Measurements from ENCODE around the gene PLPPR2. TPM values are rescaled to one million over a fixed set of nuclear protein-coding genes. Genes with fewer than 3 reads are reported as not detected.

Gene PLPPR2
- total RNA-seq, 1 donor from 2014 or later, result 21.4 TPM

DNA sequence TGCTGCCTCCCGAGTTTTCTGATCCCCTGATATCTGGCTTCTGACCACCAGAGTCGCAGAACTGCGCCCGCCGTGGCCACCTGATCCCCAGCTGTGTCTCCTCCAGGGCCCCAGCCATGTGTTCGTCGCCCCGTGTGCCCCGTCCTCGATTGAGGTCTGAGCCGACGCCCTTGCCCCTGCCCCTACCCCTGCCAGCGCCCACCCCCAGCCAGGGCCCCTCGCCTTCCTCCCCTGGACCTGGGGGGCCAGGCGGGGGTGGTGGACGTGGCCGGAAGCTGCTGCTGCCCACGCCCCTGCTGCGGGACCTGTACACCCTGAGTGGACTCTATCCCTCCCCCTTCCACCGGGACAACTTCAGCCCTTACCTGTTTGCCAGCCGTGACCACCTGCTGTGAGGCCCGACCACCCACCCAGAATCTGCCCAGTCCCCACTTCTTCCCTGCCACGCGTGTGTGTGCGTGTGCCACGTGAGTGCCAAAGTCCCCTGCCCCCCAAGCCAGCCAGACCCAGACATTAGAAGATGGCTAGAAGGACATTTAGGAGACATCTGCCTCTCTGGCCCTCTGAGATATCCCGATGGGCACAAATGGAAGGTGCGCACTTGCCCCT, 9.2 kb downstream of the PLPPR2 start:
- no peak for DNase-seq (ENCODE audit: low spot score in 2 of 2, unreplicated experiment in 2 of 2)
- Mint-ChIP-seq H3K27me3 (ENCODE audit: low read depth) (peaks cover 32% of the 10 kb centered on the region), H3K4me1 (no peaks in the 10 kb centered on the region), H3K9me3 (no peaks in the 10 kb centered on the region), H3K4me3 (no peak overlapping the region), H3K27ac (no peak overlapping the region), H3K36me3 (peaks cover 11% of the 10 kb centered on the region)
- TF ChIP-seq, protein P1, sequence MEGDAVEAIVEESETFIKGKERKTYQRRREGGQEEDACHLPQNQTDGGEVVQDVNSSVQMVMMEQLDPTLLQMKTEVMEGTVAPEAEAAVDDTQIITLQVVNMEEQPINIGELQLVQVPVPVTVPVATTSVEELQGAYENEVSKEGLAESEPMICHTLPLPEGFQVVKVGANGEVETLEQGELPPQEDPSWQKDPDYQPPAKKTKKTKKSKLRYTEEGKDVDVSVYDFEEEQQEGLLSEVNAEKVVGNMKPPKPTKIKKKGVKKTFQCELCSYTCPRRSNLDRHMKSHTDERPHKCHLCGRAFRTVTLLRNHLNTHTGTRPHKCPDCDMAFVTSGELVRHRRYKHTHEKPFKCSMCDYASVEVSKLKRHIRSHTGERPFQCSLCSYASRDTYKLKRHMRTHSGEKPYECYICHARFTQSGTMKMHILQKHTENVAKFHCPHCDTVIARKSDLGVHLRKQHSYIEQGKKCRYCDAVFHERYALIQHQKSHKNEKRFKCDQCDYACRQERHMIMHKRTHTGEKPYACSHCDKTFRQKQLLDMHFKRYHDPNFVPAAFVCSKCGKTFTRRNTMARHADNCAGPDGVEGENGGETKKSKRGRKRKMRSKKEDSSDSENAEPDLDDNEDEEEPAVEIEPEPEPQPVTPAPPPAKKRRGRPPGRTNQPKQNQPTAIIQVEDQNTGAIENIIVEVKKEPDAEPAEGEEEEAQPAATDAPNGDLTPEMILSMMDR (IDR thresholded peaks at IDR 0.05; ENCODE audit: unreplicated experiment), result no peak

DNA sequence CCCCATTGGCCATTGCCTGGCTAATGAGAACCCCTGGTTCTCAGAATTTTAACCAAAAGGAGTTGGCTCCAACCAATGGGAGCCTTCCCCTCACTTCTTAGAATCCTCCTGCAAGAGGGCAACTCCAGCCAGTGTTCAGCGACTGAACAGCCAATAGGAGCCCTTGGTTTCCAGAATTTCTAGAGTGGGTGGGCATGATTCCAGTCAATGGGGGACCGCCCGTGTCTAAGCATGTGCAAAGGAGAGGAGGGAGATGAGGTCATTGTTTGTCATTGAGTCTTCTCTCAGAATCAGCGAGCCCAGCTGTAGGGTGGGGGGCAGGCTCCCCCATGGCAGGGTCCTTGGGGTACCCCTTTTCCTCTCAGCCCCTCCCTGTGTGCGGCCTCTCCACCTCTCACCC, 9.7 kb downstream of the PLPPR2 start:
- H3K27ac Mint-ChIP-seq, result no peak overlapping the region
- peaks cover 7% of the 10 kb centered on the region for H3K36me3 Mint-ChIP-seq
- H3K4me3 Mint-ChIP-seq, result no peak overlapping the region
- no peaks in the 10 kb centered on the region for H3K9me3 Mint-ChIP-seq
- TF ChIP-seq, protein P1 (IDR thresholded peaks at IDR 0.05; ENCODE audit: unreplicated experiment), result no peak
- H3K27me3 Mint-ChIP-seq (ENCODE audit: low read depth), result peaks cover 27% of the 10 kb centered on the region
- no peaks in the 10 kb centered on the region for H3K4me1 Mint-ChIP-seq
- no peak for DNase-seq (ENCODE audit: low spot score in 2 of 2, unreplicated experiment in 2 of 2)

DNA sequence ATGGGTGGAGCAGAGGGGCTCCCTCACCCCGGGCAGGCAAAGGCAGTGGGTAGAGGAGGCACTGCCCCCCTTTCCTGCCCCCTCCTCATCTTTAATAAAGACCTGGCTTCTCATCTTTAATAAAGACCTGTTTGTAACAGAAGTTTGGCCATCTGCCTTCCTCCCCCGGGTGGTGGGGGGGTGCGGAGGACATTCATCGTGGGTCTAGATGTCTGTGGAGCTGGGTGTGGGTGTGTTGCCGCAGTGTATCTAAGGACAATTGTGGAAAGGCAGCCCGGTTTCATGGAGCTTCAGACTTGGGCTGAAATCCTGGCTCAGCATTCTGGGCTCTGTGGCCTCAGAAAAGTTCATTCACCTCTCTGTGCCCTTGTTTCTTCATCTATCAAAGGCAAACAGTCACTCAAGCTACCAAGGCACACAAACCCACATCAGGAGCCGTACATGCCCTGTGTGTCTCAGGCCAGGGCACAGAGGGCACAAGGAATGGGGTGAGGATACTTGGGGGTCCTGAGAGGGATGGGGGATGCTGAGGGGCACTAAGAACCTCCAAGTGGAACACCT, 10.4 kb downstream of the PLPPR2 start:
- no peak overlapping the region for H3K27ac Mint-ChIP-seq
- no peaks in the 10 kb centered on the region for H3K9me3 Mint-ChIP-seq
- no peak for DNase-seq (ENCODE audit: low spot score in 2 of 2, unreplicated experiment in 2 of 2)
- H3K4me1 Mint-ChIP-seq, result no peaks in the 10 kb centered on the region
- H3K36me3 Mint-ChIP-seq, result peaks cover 8% of the 10 kb centered on the region
- H3K27me3 Mint-ChIP-seq (ENCODE audit: low read depth), result peaks cover 20% of the 10 kb centered on the region
- H3K4me3 Mint-ChIP-seq, result no peak overlapping the region
- TF ChIP-seq, protein P1 (IDR thresholded peaks at IDR 0.05; ENCODE audit: unreplicated experiment), result no peak

DNA sequence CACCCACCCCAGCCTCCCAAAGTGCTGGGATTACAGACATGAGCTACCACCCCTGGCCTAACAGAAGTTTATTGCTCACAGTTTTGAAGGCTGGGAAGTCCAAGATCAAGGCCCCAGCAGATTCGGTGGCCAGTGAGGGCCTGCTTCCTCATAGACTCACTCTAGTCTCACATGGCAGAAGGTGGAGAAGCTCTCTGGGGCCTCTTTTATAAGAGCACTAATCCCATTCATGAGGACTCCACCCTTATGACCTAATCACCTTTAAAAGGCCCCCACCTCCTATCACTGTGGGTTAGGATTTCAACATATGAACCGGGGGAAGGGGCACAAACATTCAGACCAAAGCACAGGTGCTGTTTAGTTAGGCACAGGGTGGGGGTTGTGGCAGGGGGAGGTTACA, 12.3 kb downstream of the PLPPR2 start:
- Mint-ChIP-seq H3K4me1 (no peaks in the 10 kb centered on the region), H3K36me3 (peaks cover 11% of the 10 kb centered on the region), H3K9me3 (no peaks in the 10 kb centered on the region), H3K27me3 (ENCODE audit: low read depth) (peaks cover 1% of the 10 kb centered on the region), H3K4me3 (no peak overlapping the region), H3K27ac (no peak overlapping the region)
- TF ChIP-seq, protein P1 (IDR thresholded peaks at IDR 0.05; ENCODE audit: unreplicated experiment), result no peak
- DNase-seq (ENCODE audit: low spot score in 2 of 2, unreplicated experiment in 2 of 2), result no peak

DNA sequence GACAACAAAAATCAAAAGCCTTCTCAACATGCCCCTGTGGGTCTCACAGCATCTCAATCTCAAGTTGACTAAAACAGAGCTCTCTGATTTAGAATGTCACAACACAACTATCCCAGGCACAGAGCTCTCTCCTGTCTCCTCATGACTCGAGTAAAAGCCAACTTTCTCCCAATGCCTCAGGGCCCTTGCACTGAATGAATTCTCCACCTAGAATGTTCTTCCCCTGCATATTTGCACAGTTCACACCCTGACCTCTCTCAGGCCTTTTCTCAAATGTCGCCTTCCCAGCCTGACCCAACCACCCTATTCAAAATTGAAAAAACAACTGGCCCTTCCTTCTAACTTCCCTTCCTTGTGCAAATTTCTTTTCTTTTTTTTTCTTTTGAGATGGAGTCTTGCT, 15.5 kb downstream of the PLPPR2 start:
- TF ChIP-seq, protein P1 (IDR thresholded peaks at IDR 0.05; ENCODE audit: unreplicated experiment), result no peak
- H3K4me3 Mint-ChIP-seq, result no peak overlapping the region
- no peak for DNase-seq (ENCODE audit: low spot score in 2 of 2, unreplicated experiment in 2 of 2)
- H3K4me1 Mint-ChIP-seq, result no peaks in the 10 kb centered on the region
- H3K27ac Mint-ChIP-seq, result no peak overlapping the region
- peaks cover 5% of the 10 kb centered on the region for H3K36me3 Mint-ChIP-seq
- no peaks in the 10 kb centered on the region for H3K27me3 Mint-ChIP-seq (ENCODE audit: low read depth)
- H3K9me3 Mint-ChIP-seq, result no peaks in the 10 kb centered on the region
